ENCODE results near the gene U2AF2.
"Not testable (repeated sequence)": the region's sequence is repeated elsewhere in the genome, so short reads cannot be mapped to it uniquely, and the experiment has no call there.

Gene U2AF2

DNA sequence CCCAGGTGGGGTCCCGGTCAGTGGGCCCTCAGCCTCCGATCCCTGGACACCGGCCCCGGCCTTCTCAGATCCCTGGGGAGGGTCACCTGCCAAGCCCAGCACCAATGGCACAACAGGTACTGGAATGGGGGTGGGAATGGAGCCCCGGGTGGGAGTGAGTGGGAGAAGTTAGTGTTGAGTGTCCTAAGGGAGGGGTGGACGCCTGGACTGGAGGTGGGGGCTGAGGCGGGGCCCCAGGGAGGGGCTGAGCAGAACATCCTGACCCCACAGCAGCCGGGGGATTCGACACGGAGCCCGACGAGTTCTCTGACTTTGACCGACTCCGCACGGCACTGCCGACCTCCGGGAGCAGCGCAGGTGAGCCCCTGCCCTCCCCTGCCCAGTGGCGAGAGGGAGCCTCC lies 37.8 kb downstream of the U2AF2 start:
- no peak for DNase-seq

DNA sequence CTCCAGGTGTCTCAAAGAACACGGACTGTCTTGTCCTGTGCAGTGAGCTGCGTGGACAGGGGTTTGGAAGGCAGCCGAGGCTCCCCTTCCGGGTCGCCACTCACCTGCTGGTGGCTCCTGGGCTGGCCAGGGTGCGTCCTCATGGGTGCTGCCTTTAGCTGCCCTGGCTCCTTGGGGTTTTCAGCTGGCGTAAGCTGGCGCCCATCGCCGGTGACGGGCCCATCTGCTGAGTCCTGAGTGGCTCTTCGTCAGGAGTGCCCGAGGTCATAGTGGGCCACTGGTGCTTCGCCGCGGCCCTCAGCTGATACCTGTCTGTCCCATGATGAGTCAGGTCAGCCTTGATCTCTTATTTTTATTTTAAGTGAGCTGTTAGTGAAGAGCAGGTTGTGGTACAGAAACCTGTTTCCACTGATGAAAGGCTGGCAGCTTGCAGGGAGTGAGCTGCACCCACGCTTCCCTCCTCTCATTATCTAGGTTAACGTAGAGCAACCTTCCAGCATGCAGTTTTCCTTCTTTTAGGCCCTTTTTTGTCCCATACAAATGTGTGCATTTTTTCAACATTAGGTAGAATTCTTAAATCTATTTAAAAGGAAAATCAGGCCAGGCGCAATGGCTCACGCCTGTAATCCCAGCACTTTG lies 38.6 kb downstream of the U2AF2 start:
- DNase-seq: no peak

- no peak for DNase-seq
These were observed 39.4 kb downstream of the U2AF2 start for GRCh38 chr19:55694241-55694655.

- no peak for DNase-seq
These were observed 40.0 kb downstream of the U2AF2 start for GRCh38 chr19:55694656-55695491.

GRCh38 chr19:55695511-55696290 lies 40.9 kb downstream of the U2AF2 start:
- DNase-seq: no peak

- no peak for DNase-seq
These were observed 41.6 kb downstream of the U2AF2 start for GRCh38 chr19:55696301-55697068.

- DNase-seq: no peak
These were observed 42.2 kb downstream of the U2AF2 start for GRCh38 chr19:55697069-55697440.

DNA sequence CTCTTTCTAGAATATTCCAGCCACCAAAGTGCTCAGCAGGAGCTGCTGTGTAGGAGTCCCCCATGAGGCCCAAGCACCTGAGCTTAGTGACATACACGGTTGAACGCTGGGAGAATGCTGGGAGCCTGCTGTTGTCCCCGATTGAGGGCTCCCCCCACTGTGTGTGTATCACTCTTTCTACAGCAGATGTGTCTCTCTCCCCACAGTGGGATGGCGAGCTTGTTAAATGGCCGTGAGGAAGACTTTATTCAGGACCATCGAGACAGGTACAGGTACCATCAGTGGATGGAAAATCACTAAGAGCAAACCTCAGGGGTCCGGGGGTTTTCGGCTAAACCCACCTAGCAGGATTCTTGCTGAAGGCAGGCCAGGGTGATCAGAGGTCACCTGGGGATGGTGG lies 42.9 kb downstream of the U2AF2 start:
- no peak for DNase-seq

DNA sequence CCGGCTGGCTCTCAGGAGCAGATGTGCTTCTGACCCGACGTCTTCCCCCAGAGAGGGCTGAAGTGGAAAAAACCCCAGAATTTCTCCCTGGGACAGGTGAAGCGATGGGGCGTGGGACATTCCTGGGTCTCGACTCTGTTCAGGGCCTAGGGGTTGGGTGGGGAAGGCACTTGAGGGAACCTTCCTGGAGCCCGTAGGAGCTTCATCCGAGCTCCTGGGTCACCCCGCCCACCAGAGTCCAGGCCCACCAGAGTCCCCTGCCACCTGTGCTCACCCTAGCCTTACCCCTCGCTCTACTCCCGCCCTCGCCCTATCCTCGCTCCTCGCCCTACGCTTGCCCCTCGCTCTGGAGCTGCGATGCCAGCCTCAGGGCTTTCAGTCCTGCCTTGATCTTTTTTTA lies 43.4 kb downstream of the U2AF2 start:
- DNase-seq: no peak

DNA sequence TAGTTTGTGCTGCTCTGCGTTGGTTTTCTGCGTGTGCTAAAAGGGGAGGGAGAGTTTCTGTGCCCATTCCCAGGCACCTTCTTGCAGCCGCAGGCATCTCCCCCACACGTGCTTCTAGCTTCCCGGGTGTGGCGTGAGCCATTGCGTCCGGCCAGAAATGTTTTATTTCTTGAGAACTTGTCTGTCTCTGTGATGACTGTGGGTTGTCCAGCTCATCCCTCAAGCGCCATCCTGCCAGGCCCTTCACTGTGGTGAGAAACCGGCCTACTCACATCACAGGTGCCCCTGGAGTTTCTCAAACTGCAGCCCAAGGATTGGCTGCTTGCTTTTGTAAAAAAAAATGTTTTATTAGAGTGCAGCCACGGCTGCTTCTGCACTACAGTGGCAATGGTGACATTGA lies 44.4 kb downstream of the U2AF2 start:
- DNase-seq: no peak

- DNase-seq: no peak
These were observed 46.0 kb downstream of the U2AF2 start for GRCh38 chr19:55700813-55701212.

- no peak for DNase-seq
These were observed 47.3 kb downstream of the U2AF2 start for GRCh38 chr19:55702131-55702627.

GRCh38 chr19:55703790-55704215 lies 49.0 kb downstream of the U2AF2 start:
- DNase-seq: no peak

DNA sequence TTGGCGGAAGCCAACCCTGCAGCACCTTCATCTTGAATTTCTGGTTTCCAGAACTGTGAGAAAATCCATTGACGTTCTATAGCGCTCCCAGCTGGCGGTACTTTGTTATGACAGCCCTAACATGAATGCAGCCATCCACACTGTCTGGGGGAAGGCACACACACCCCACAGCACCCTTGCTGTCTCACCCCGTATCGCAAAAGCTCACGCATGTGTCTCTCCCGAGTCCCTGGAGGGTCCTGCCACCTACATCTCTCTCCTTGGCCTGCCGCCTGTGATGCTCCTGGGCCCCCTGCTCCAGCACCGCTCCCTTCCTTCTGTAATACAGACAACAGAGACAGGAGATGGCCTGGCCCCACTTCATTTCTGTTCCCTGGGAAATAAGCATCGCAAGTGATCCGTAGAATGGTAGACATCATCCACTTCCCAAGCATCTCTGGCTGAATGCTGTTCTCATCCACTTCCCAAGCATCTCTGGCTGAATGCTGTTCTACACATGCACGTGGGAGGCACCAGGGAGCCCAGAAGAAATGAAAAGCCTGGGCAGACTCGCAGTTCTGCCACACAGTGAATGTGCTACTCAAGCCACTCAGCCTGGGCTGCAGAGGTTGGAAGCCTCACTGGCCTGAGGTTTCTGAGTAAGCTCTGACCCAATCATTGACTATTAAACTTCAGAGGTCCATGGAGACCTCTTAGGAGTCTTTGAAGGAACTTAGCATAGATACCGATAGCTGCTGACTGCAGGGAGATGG lies 49.8 kb downstream of the U2AF2 start:
- DNase-seq: no peak

DNA sequence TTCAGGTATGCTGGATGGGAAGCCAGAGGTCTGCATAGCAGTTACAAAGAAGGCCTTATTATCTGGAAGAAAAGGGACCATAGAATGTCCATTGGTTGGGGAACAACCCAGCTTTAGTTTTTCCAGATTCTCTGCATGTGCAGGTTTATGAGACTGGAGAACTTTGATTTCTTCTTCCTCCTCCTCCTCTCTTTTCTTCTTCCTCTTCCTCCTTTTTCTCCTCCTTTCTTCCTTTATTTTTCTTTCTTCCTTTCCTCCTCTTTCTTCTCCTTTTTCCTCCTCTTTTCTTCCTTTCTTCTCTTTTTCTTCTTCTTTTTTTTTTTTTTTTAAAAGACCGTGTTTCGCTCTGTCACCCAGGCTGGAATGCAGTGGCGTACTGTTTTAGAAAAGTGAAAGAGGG lies 51.1 kb downstream of the U2AF2 start:
- DNase-seq: no peak

- DNase-seq: no peak
These were observed 56.9 kb downstream of the U2AF2 start for GRCh38 chr19:55711719-55712118.

DNA sequence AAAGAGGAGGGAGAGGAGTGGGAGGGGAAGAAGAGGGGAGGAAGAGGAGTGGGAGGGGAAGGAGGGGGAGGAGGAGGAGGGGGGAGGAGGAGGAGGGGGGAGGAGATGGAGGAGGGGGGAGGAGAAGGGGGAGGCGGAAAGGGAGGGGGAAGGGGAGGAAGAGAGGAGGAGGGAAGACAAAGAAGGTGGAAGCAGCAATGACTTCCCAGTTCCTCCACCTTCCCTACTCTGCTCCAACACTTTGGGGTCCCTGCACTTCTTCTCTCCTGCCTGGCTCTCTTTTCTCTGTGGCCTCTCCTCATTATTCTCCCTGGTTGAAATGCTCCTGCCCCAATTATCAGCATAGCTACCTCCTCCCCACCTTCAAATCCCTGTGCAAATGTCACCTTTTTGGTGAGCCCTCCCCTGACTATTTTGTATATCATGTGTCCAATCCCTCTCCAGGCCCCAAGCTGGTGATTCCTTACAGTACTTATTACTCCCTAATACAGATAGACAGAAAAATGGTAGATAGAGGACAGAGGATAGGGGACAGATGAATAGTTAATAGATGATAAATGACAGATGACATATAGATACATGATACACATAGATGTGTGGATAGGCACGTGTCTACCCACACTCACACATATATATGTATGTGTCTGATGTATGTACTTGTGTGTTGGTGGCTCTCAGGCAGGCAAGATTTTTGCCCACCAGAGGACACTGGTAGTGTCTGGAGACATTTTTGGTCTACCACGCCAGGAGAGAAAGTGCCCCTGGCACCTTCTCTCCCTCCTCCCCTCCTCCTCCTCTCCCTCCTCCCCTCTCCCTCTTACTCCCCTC lies 58.2 kb downstream of the U2AF2 start:
- no peak for DNase-seq

DNA sequence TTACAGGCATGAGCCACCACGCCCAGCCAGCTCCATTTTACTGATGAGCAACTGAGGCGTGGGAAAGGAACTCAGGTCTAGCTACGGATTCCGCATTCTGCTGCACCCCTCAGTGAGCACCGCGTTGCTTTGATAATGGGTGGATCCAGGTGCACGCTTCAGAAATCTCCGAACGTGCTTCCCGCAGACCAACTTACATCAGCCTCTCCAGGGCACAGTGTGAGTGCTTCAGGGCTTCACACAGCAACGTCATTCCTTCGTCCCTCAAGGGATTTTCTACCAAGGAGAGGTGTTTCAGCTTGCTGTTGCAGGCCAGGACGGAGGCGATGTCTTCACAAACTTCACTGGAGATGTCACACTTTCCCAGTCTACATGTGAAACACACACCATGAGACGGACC lies 61.7 kb downstream of the U2AF2 start:
- DNase-seq: no peak

DNA sequence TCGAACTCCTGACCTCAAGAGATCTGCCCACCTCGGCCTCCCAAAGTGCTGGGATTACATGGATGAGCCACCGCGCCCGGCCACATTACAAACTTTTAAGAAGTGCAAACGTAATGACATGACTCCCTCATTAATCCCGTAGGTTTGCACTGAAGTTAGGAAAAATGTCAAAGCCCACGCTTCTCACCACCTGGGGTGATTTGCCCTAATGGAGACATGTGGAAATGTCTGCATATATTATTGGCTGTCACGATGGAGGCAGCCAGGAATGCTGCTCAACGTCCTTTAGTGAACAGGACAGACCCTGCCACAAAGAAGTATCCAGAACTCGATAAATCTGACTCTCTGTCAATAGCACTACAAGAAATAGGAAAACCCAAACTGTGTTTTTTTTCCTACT lies 62.4 kb downstream of the U2AF2 start:
- DNase-seq: no peak

DNA sequence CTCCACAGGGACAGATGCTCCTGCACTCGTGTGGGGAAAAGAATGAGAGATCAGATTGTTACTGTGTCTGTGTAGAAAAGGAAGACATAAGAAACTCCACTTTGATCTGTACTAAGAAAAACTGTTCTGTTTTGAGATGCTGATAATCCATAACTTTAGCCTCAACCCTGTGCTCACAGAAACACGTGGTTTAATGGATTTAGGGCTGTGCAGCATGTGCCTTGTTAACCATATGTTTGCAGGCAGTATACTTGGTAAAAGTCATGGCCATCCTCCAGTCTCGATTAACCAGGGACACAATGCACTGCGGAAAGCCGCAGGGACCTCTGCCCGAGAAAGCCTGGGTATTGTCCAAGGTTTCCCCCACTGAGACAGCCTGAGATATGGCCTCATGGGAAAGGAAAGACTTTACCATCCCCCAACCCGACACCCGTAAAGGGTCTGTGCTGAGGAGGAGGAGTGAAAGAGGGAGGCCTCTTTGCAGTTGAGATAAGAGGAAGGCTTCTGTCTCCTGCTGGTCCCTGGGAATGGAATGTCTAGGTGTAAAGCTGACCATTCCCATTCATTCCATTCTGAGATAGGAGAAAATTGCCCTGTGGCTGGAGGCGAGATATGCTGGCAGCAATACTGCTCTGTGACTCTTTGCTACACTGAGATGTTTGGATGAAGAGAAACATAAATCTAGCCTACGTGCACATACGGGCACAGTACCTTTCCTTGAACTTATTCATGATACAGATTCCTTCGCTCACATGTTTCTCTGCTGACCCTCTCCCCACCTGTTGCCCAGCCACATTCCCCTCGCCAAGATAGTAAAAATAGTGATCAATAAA lies 63.3 kb downstream of the U2AF2 start:
- DNase-seq: not testable (repeated sequence)
